ENCODE results near the gene RAB38. TPM values are rescaled to one million over a fixed set of nuclear protein-coding genes. Genes with fewer than 3 reads are reported as not detected.
A peak's percentile ranks its signal among the peaks of the same experiment; 100 is the strongest.

RAB38 gene
- total RNA-seq, 1 donor: 1.2 TPM

GRCh38 chr11:88188251-88188931 lies 13.1 kb upstream of the RAB38 start:
- H3K4me3 ChIP-seq (ENCODE audit: low read depth, low read length): no peak overlapping the region
- TF ChIP-seq CTCF (IDR thresholded peaks at IDR 0.05; ENCODE audit: insufficient read depth, low read length): no peak
- peak; percentile 81 for DNase-seq (ENCODE audit: low read depth)

- TF ChIP-seq CTCF (IDR thresholded peaks at IDR 0.05; ENCODE audit: insufficient read depth, low read length): no peak
- no peak for DNase-seq (ENCODE audit: low read depth)
- no peak overlapping the region for H3K4me3 ChIP-seq (ENCODE audit: low read depth, low read length)
Measured at GRCh38 chr11:88183233-88183632, 8.0 kb upstream of the RAB38 start.

- TF ChIP-seq CTCF (IDR thresholded peaks at IDR 0.05; ENCODE audit: insufficient read depth, low read length): no peak
- H3K4me3 ChIP-seq (ENCODE audit: low read depth, low read length): no peak overlapping the region
- no peak for DNase-seq (ENCODE audit: low read depth)
Measured at GRCh38 chr11:88181776-88182175, 6.5 kb upstream of the RAB38 start.

GRCh38 chr11:88179971-88180629 lies 4.9 kb upstream of the RAB38 start:
- no peak overlapping the region for H3K4me3 ChIP-seq (ENCODE audit: low read depth, low read length)
- TF ChIP-seq CTCF (IDR thresholded peaks at IDR 0.05; ENCODE audit: insufficient read depth, low read length): peak; percentile 17
- DNase-seq (ENCODE audit: low read depth): peak; percentile 80

GRCh38 chr11:88179141-88179540 lies 3.9 kb upstream of the RAB38 start:
- DNase-seq (ENCODE audit: low read depth): no peak
- H3K4me3 ChIP-seq (ENCODE audit: low read depth, low read length): no peak overlapping the region
- TF ChIP-seq CTCF (IDR thresholded peaks at IDR 0.05; ENCODE audit: insufficient read depth, low read length): no peak

- TF ChIP-seq CTCF (IDR thresholded peaks at IDR 0.05; ENCODE audit: insufficient read depth, low read length): no peak
- DNase-seq (ENCODE audit: low read depth): peak; percentile 74
- no peak overlapping the region for H3K4me3 ChIP-seq (ENCODE audit: low read depth, low read length)
Measured at GRCh38 chr11:88178191-88178590, 2.9 kb upstream of the RAB38 start.
